Left lung (tissue), 10 donors: ENCODE data around the gene SERTAD3. TPM values are rescaled to one million over a fixed set of nuclear protein-coding genes. Genes with fewer than 3 reads are reported as not detected.
A peak's percentile ranks its signal among the peaks of the same experiment; 100 is the strongest.

ENCODE experiments used
- ATAC-seq: fragments of 200-7000 bp; cut with Tn5 transposase; one replicate; pipeline ENCODE4 v1.9.1; 2020; ENCODE audit warnings: moderate library complexity
- DNase-seq, 4 donors: peaks; one replicate each; pipeline ENCODE4 v3.0.0-alpha.2; 2013 to 2020
- H3K27ac ChIP-seq, 2 donors: fragments of 200-600 bp; sonication (generic) in 1 of 2; one replicate each; pipeline versions ENCODE4 v1.5.0 to v1.8.0; 2020 to 2021
- H3K27me3 ChIP-seq, 2 donors: fragments of 200-600 bp; sonication (generic) in 1 of 2; one replicate each; pipeline versions ENCODE4 v1.5.0 to v1.8.0; 2020 to 2021
- H3K36me3 ChIP-seq, 2 donors: fragments of 200-600 bp; sonication (generic) in 1 of 2; one replicate each; pipeline versions ENCODE4 v1.5.0 to v1.8.0; 2020 to 2021
- H3K4me1 ChIP-seq, 2 donors: fragments of 200-600 bp; one replicate each; pipeline ENCODE4 v1.8.0; 2021
- H3K4me3 ChIP-seq, 2 donors: fragments of 200-600 bp; sonication (generic) in 1 of 2; one replicate each; pipeline versions ENCODE4 v1.5.0 to v1.8.0; 2020 to 2021; ENCODE audit warnings: mild to moderate bottlenecking in 1 of 2
- H3K9me3 ChIP-seq, 2 donors: fragments of 200-600 bp; sonication (generic) in 1 of 2; one replicate each; pipeline versions ENCODE4 v1.5.0 to v1.8.0; 2020 to 2021
- CTCF ChIP-seq, 2 donors: fragments of 200-600 bp; sonication (generic) in 1 of 2; IDR thresholded peaks; one replicate each; pipeline versions ENCODE4 v1.5.0 to v1.8.0; 2021; ENCODE audit warnings: antibody characterized with exemption in 2 of 2
- intact Hi-C, 2 donors: fragments of 100-400 bp; cut with DNase I; formaldehyde crosslinking; loops; one replicate each; pipeline versions ENCODE4 v1.11.2 to v1.14.2; 2022
- polyA plus RNA-seq, 6 donors: library from polyadenylated mRNA; unstranded; fragments of 120-200 nt; gene quantifications; one replicate each; pipeline ENCODE4 v1.2.1, GENCODE V29; 2013; ENCODE audit not compliant: insufficient read length in 6 of 6
- total RNA-seq, 2 donors: library from RNA; stranded (reverse); fragmentation: NEBNext Ultra II Directional; extraction: Animal tissue kit (Norgen Biotek cat#: 25700); gene quantifications; one replicate each; pipeline ENCODE4 v1.2.1, GENCODE V29; 2021
- donor health status: DM: no; HTN: yes; CAD: no.
- donor health status: DM: no; HTN: no; CAD: no.

The SERTAD3 gene
- total and polyA plus RNA-seq, 8 donors: 22.1 to 37.4 (median 34.1) TPM

GRCh38 chr19:40392894-40393517, 51.1 kb downstream of the SERTAD3 start:
- Histone ChIP-seq H3K4me3 (no peak overlapping the region), H3K9me3 (no peaks in the 10 kb centered on the region), H3K36me3 (peaks cover 0 to 15% of the 10 kb centered on the region in 2 donors), H3K27ac (peak overlapping the region in 1 of 2 donors; percentile 34), H3K27me3 (no peaks in the 10 kb centered on the region), H3K4me1 (peaks cover 0 to 14% of the 10 kb centered on the region in 2 donors)
- TF ChIP-seq CTCF (IDR thresholded peaks at IDR 0.05): peak in 1 of 2 donors; percentile 28
- peak in 2 of 4 donors; percentile 59 to 79 for DNase-seq
- ATAC-seq: peak; percentile 90
- intact Hi-C loops: no loop called here

- ATAC-seq: no peak
- intact Hi-C loops: no loop called here
- no peaks in the 10 kb centered on the region for H3K27me3 ChIP-seq
- peaks cover 0 to 6% of the 10 kb centered on the region in 2 donors for H3K36me3 ChIP-seq
- no peak overlapping the region for H3K4me3 ChIP-seq
- no peak for TF ChIP-seq CTCF (IDR thresholded peaks at IDR 0.05)
- H3K27ac ChIP-seq: peak overlapping the region; percentile 34 to 58
- H3K9me3 ChIP-seq: no peaks in the 10 kb centered on the region
- DNase-seq: no peak
- peaks cover 0 to 14% of the 10 kb centered on the region in 2 donors for H3K4me1 ChIP-seq
These were observed 52.0 kb downstream of the SERTAD3 start for GRCh38 chr19:40392123-40392522.

Other genes with a start within 250 kb of the SERTAD3 start
- not detected for gene TTC9B, start 226.0 kb downstream of the SERTAD3 start, total RNA-seq
- gene TTC9B, start 226.0 kb downstream of the SERTAD3 start, polyA plus RNA-seq: under 1 TPM; 0.11 to 0.20 (median 0.15) TPM
- gene CCNP, start 217.6 kb downstream of the SERTAD3 start, total RNA-seq: under 1 TPM in 1 of 2 donors, not detected in 1; 0.15 TPM
- gene CCNP, start 217.6 kb downstream of the SERTAD3 start, polyA plus RNA-seq: under 1 TPM; 0.37 to 0.98 (median 0.60) TPM
- 100 to 1,000 TPM; 102 to 116 TPM for gene AKT2, start 159.0 kb downstream of the SERTAD3 start, total RNA-seq
- 100 to 1,000 TPM; 148 to 182 (median 174) TPM for gene AKT2, start 159.0 kb downstream of the SERTAD3 start, polyA plus RNA-seq
- gene C19orf47, start 95.9 kb downstream of the SERTAD3 start, total RNA-seq: 10 to 100 TPM; 18.3 to 19.0 TPM
- 10 to 100 TPM; 10.4 to 21.7 (median 11.3) TPM for gene C19orf47, start 95.9 kb downstream of the SERTAD3 start, polyA plus RNA-seq
- 100 to 1,000 TPM; 315 to 604 TPM for gene PLD3, start 95.6 kb downstream of the SERTAD3 start, total RNA-seq
- 100 to 1,000 TPM; 318 to 413 (median 351) TPM for gene PLD3, start 95.6 kb downstream of the SERTAD3 start, polyA plus RNA-seq
- gene HIPK4, start 54.2 kb downstream of the SERTAD3 start, total RNA-seq: under 1 TPM; 0.09 to 0.24 TPM
- gene HIPK4, start 54.2 kb downstream of the SERTAD3 start, polyA plus RNA-seq: under 1 TPM; 0.15 to 0.35 (median 0.32) TPM
- gene PRX, start 31.0 kb downstream of the SERTAD3 start, total RNA-seq: 10 to 100 TPM; 18.7 to 20.0 TPM
- 10 to 100 TPM; 11.5 to 17.9 (median 13.1) TPM for gene PRX, start 31.0 kb downstream of the SERTAD3 start, polyA plus RNA-seq
- 10 to 100 TPM; 14.8 to 17.5 TPM for gene SERTAD1, start 18.3 kb downstream of the SERTAD3 start, total RNA-seq
- gene SERTAD1, start 18.3 kb downstream of the SERTAD3 start, polyA plus RNA-seq: 1 to 10 TPM; 4.3 to 7.5 (median 6.3) TPM
- 100 to 1,000 TPM; 123 to 192 TPM for gene BLVRB, start 21.4 kb upstream of the SERTAD3 start, total RNA-seq
- 10 to 100 TPM; 45.1 to 65.1 (median 56.8) TPM for gene BLVRB, start 21.4 kb upstream of the SERTAD3 start, polyA plus RNA-seq
- gene SPTBN4, start 22.7 kb upstream of the SERTAD3 start, total RNA-seq: 1 to 10 TPM in 1 of 2 donors, under 1 TPM in 1; 0.42 to 1.3 TPM
- 1 to 10 TPM in 5 of 6 donors, under 1 TPM in 1; 0.95 to 2.5 (median 1.3) TPM for gene SPTBN4, start 22.7 kb upstream of the SERTAD3 start, polyA plus RNA-seq
- gene SHKBP1, start 132.5 kb upstream of the SERTAD3 start, total RNA-seq: 100 to 1,000 TPM in 1 of 2 donors, 10 to 100 TPM in 1; 73.9 to 122 TPM
- gene SHKBP1, start 132.5 kb upstream of the SERTAD3 start, polyA plus RNA-seq: 10 to 100 TPM; 33.6 to 48.6 (median 42.0) TPM
- gene LTBP4, start 157.0 kb upstream of the SERTAD3 start, total RNA-seq: 100 to 1,000 TPM; 151 to 181 TPM
- 100 to 1,000 TPM; 294 to 519 (median 368) TPM for gene LTBP4, start 157.0 kb upstream of the SERTAD3 start, polyA plus RNA-seq
- 10 to 100 TPM; 30.0 to 30.2 TPM for gene NUMBL, start 246.3 kb upstream of the SERTAD3 start, total RNA-seq
- gene NUMBL, start 246.3 kb upstream of the SERTAD3 start, polyA plus RNA-seq: 10 to 100 TPM; 12.8 to 18.1 (median 15.1) TPM